Measurements from ENCODE around the gene GABRB1. TPM values are rescaled to one million over a fixed set of nuclear protein-coding genes. Genes with fewer than 3 reads are reported as not detected.

GABRB1 gene
- total RNA-seq, 2 experiments from 2014 or later, result not detected

- Histone ChIP-seq H3K36me3 (ENCODE audit: insufficient read depth, low read length) (no peaks in the 10 kb centered on the region), H3K79me2 (ENCODE audit: insufficient read depth, low read depth, low read length) (peaks cover 14% of the 10 kb centered on the region), H3K9me3 (ENCODE audit: low read length) (no peaks in the 10 kb centered on the region), H3K4me3 (ENCODE audit: low read depth, low read length, poor library complexity, severe bottlenecking) (no peak overlapping the region), H2AFZ (ENCODE audit: low read length) (peak overlapping the region; percentile 93), H3K27ac (ENCODE audit: low read depth, low read length, poor library complexity, severe bottlenecking) (peak overlapping the region; percentile 81), H3K9me2 (ENCODE audit: insufficient read depth, low read length) (no peaks in the 10 kb centered on the region), H3K4me2 (ENCODE audit: low read length) (peak overlapping the region; percentile 77; the same call in 1 of the 2 replicates), H4K20me1 (ENCODE audit: insufficient read depth, low read length) (no peaks in the 10 kb centered on the region), H3K4me1 (ENCODE audit: insufficient read depth, low read length, poor library complexity, severe bottlenecking) (peaks cover 45% of the 10 kb centered on the region)
- DNase-seq (ENCODE audit: low spot score), result no peak
- CTCF ChIA-PET (ENCODE audit: unreplicated experiment), result no interaction called here
- BruUV-seq (replicated peaks), result no TSS peak
- POLR2A ChIA-PET, result interaction anchor here (0.6 to 10.3 kb wide), 5 partner anchors 8 to 131 kb away, joined by 3 to 140 read pairs (median 3); partner anchors contain the start of gene ATP10D
- TF ChIP-seq, protein P1, sequence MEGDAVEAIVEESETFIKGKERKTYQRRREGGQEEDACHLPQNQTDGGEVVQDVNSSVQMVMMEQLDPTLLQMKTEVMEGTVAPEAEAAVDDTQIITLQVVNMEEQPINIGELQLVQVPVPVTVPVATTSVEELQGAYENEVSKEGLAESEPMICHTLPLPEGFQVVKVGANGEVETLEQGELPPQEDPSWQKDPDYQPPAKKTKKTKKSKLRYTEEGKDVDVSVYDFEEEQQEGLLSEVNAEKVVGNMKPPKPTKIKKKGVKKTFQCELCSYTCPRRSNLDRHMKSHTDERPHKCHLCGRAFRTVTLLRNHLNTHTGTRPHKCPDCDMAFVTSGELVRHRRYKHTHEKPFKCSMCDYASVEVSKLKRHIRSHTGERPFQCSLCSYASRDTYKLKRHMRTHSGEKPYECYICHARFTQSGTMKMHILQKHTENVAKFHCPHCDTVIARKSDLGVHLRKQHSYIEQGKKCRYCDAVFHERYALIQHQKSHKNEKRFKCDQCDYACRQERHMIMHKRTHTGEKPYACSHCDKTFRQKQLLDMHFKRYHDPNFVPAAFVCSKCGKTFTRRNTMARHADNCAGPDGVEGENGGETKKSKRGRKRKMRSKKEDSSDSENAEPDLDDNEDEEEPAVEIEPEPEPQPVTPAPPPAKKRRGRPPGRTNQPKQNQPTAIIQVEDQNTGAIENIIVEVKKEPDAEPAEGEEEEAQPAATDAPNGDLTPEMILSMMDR (conservative IDR thresholded peaks at IDR 0.05; ENCODE audit: low read length), result no peak
- no peak for TF ChIP-seq EZH2phosphoT487 (IDR thresholded peaks at IDR 0.05; ENCODE audit: borderline replicate concordance, low read depth, low read length)
- intact Hi-C loops (cut with micrococcal nuclease; ENCODE audit: unreplicated experiment), result no loop called here
These were observed 434.9 kb downstream of the GABRB1 start for GRCh38 chr4:47466056-47466785.

- DNase-seq (ENCODE audit: low spot score), result no peak
- Histone ChIP-seq H3K79me2 (ENCODE audit: insufficient read depth, low read depth, low read length) (no peaks in the 10 kb centered on the region), H2AFZ (ENCODE audit: low read length) (no peak overlapping the region), H3K9me3 (ENCODE audit: low read length) (no peaks in the 10 kb centered on the region), H3K36me3 (ENCODE audit: insufficient read depth, low read length) (no peaks in the 10 kb centered on the region), H3K4me2 (ENCODE audit: low read length) (no peak overlapping the region), H3K4me1 (ENCODE audit: insufficient read depth, low read length, poor library complexity, severe bottlenecking) (peaks cover 31% of the 10 kb centered on the region), H3K9me2 (ENCODE audit: insufficient read depth, low read length) (no peaks in the 10 kb centered on the region), H4K20me1 (ENCODE audit: insufficient read depth, low read length) (no peaks in the 10 kb centered on the region), H3K27ac (ENCODE audit: low read depth, low read length, poor library complexity, severe bottlenecking) (no peak overlapping the region), H3K4me3 (ENCODE audit: low read depth, low read length, poor library complexity, severe bottlenecking) (no peak overlapping the region)
- TF ChIP-seq, protein P1 (conservative IDR thresholded peaks at IDR 0.05; ENCODE audit: low read length), result no peak
- no peak for TF ChIP-seq EZH2phosphoT487 (IDR thresholded peaks at IDR 0.05; ENCODE audit: borderline replicate concordance, low read depth, low read length)
- no TSS peak for BruUV-seq (replicated peaks)
- ChIA-PET CTCF (ENCODE audit: unreplicated experiment) (no interaction called here), POLR2A (interaction anchor here (0.7 to 10.3 kb wide), 3 partner anchors 8 to 25 kb away, joined by 3 to 140 read pairs (median 5); partner anchors contain the start of gene ATP10D)
- intact Hi-C loops (cut with micrococcal nuclease; ENCODE audit: unreplicated experiment), result no loop called here
These were observed 437.5 kb downstream of the GABRB1 start for GRCh38 chr4:47468706-47469365.
